ENCODE results near the gene PRKCA.

The PRKCA gene

GRCh38 chr17:66814026-66814425, 511.6 kb downstream of the PRKCA start:
- ChIA-PET CTCF (no interaction called here), POLR2A (ENCODE audit: low non-redundant PET) (no interaction called here)
- no peak overlapping the region for H3K27ac ChIP-seq
- DNase-seq (ENCODE audit: low spot score): no peak
- TF ChIP-seq, protein P1, sequence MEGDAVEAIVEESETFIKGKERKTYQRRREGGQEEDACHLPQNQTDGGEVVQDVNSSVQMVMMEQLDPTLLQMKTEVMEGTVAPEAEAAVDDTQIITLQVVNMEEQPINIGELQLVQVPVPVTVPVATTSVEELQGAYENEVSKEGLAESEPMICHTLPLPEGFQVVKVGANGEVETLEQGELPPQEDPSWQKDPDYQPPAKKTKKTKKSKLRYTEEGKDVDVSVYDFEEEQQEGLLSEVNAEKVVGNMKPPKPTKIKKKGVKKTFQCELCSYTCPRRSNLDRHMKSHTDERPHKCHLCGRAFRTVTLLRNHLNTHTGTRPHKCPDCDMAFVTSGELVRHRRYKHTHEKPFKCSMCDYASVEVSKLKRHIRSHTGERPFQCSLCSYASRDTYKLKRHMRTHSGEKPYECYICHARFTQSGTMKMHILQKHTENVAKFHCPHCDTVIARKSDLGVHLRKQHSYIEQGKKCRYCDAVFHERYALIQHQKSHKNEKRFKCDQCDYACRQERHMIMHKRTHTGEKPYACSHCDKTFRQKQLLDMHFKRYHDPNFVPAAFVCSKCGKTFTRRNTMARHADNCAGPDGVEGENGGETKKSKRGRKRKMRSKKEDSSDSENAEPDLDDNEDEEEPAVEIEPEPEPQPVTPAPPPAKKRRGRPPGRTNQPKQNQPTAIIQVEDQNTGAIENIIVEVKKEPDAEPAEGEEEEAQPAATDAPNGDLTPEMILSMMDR (conservative IDR thresholded peaks at IDR 0.05; ENCODE audit: low read depth): no peak

DNA sequence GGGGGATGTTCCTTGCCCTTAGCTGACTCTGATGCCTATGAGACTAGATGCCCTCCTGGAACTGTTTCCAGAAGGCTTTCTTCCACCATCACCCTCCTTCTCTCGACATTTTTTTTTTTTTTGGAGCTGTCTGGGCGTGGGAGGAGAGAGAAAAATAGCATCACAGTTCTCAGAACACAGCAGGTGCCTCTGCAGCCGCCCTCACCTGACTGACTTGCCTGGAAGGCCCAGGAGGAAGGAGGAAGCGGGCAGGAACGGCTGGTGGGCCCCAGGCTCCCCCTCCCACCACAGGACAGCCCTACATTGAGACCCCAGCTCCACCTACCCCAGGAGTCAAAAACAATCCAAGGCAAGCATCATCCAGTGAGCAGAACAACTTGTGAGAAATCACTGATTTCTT, 512.2 kb downstream of the PRKCA start:
- CTCF ChIA-PET: no interaction called here
- TF ChIP-seq, protein P1 (conservative IDR thresholded peaks at IDR 0.05; ENCODE audit: low read depth): no peak
- DNase-seq (ENCODE audit: low spot score): no peak
- H3K27ac ChIP-seq: no peak overlapping the region
- POLR2A ChIA-PET (ENCODE audit: low non-redundant PET): no interaction called here

DNA sequence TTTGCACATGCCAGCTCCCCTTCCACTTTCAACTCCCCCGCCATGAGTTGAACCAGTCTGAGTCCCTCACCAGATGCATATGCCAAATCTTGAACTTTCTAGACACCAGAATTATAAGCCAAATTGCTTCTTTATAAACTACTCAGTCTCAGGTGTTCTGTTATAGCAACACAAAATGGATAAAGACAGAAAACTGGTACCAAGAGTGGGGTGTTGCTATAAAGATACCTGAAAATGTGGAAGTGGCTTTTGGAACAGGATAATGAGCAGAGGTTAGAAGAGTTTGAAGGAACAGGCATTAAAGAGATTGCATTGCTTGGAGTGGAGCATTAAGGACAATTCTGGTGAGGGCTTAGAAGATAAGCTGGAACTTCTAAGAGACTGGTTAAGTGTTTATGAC, 515.3 kb downstream of the PRKCA start:
- TF ChIP-seq, protein P1 (conservative IDR thresholded peaks at IDR 0.05; ENCODE audit: low read depth): no peak
- ChIA-PET POLR2A (ENCODE audit: low non-redundant PET) (no interaction called here), CTCF (interaction anchor here (0.6 kb wide), 1 partner anchor 178 kb away, joined by 3 read pairs; no protein-coding TSS in a partner anchor)
- no peak for DNase-seq (ENCODE audit: low spot score)
- no peak overlapping the region for H3K27ac ChIP-seq

- TF ChIP-seq, protein P1 (conservative IDR thresholded peaks at IDR 0.05; ENCODE audit: low read depth): no peak
- DNase-seq (ENCODE audit: low spot score): no peak
- no peak overlapping the region for H3K27ac ChIP-seq
- POLR2A ChIA-PET (ENCODE audit: low non-redundant PET): no interaction called here
- CTCF ChIA-PET: interaction anchor here (0.6 kb wide), 1 partner anchor 67 kb away, joined by 4 read pairs; no protein-coding TSS in a partner anchor
These were observed 517.1 kb downstream of the PRKCA start for GRCh38 chr17:66819466-66819865.

- DNase-seq (ENCODE audit: low spot score): no peak
- H3K27ac ChIP-seq: no peak overlapping the region
- CTCF ChIA-PET: no interaction called here
- TF ChIP-seq, protein P1 (conservative IDR thresholded peaks at IDR 0.05; ENCODE audit: low read depth): no peak
- POLR2A ChIA-PET (ENCODE audit: low non-redundant PET): no interaction called here
These were observed 519.6 kb downstream of the PRKCA start for GRCh38 chr17:66822009-66822408.

DNA sequence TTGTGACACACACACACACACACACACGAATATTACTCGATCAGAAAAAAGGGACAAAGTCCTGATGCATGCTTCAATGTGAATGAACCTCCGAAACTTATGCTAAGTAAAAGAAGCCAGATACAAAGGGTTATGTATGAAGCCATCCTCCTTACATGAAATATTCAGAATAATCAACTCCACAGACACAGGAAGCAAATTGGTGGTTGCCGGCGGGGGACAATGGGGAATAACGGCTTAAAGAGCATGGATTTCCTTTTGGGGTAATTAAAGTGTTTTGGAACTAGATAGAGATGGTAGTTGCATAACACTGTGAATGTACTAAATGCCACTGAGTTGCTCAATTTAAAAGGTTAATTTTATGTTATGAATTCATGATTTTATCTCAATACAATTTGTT, 524.4 kb downstream of the PRKCA start:
- CTCF ChIA-PET: no interaction called here

More for the DNA sequence above, 524.4 kb downstream of the PRKCA start:
- no peak overlapping the region for H3K27ac ChIP-seq
- POLR2A ChIA-PET (ENCODE audit: low non-redundant PET): no interaction called here
- DNase-seq (ENCODE audit: low spot score): no peak
- TF ChIP-seq, protein P1 (conservative IDR thresholded peaks at IDR 0.05; ENCODE audit: low read depth): no peak
